ENCODE results near the gene BCKDK. TPM values are rescaled to one million over a fixed set of nuclear protein-coding genes. Genes with fewer than 3 reads are reported as not detected.
"Not testable (repeated sequence)": the region's sequence is repeated elsewhere in the genome, so short reads cannot be mapped to it uniquely, and the experiment has no call there.

The BCKDK gene
- total RNA-seq, 4 donors from 2014 or later, result 26.6 to 39.8 (median 33.5) TPM

- Histone ChIP-seq H3K27me3 (peaks cover 0 to 44% (median 0%) of the 10 kb centered on the region in 4 donors), H3K9me3 (no peaks in the 10 kb centered on the region), H3K36me3 (no peaks in the 10 kb centered on the region), H3K27ac (no peak overlapping the region), H3K4me1 (peaks cover 8 to 34% (median 11%) of the 10 kb centered on the region in 3 donors), H3K4me3 (peak overlapping the region in 1 of 4 donors; percentile 15)
- TF ChIP-seq POLR2A (IDR thresholded peaks at IDR 0.05) (no peak), CTCF (IDR thresholded peaks at IDR 0.05) (no peak)
- intact Hi-C loops (cut with DNase I), result no loop called here
- WGBS, 2 donors, result 84 to 92% methylated on average over 3 of the region's 3 CpGs
- DNase-seq, result no peak
Observed at GRCh38 chr16:31147574-31147973, 39.4 kb downstream of the BCKDK start.

- Histone ChIP-seq H3K27me3 (peaks cover 0 to 51% (median 0%) of the 10 kb centered on the region in 4 donors), H3K4me3 (peak overlapping the region in 3 of 4 donors; percentile 15 to 49 (median 21)), H3K9me3 (no peaks in the 10 kb centered on the region), H3K27ac (no peak overlapping the region), H3K36me3 (no peaks in the 10 kb centered on the region), H3K4me1 (peaks cover 4 to 27% (median 5%) of the 10 kb centered on the region in 3 donors)
- no peak for DNase-seq
- no peak for TF ChIP-seq POLR2A (IDR thresholded peaks at IDR 0.05)
- TF ChIP-seq CTCF (IDR thresholded peaks at IDR 0.05), result peak in 1 of 6 experiments; percentile 28
- WGBS, 2 donors, result 27% methylated on average over 7 of the region's 40 CpGs; no CpG with 5 or more reads in 1 of the 2 donors
- intact Hi-C loops (cut with DNase I), result no loop called here
Observed at GRCh38 chr16:31148281-31148728, 40.1 kb downstream of the BCKDK start.

GRCh38 chr16:31148896-31149295 lies 40.7 kb downstream of the BCKDK start:
- no peak for TF ChIP-seq POLR2A (IDR thresholded peaks at IDR 0.05)
- TF ChIP-seq CTCF (IDR thresholded peaks at IDR 0.05), result no peak
- H3K4me3 ChIP-seq, result no peak overlapping the region
- H3K36me3 ChIP-seq, result no peaks in the 10 kb centered on the region
- peaks cover 4 to 21% (median 4%) of the 10 kb centered on the region in 3 donors for H3K4me1 ChIP-seq
- no peaks in the 10 kb centered on the region for H3K9me3 ChIP-seq
- intact Hi-C loops (cut with DNase I), result no loop called here
- WGBS, 2 donors, result 67 to 86% methylated on average over 1 to 8 of the region's 25 CpGs
- peaks cover 0 to 51% (median 0%) of the 10 kb centered on the region in 4 donors for H3K27me3 ChIP-seq
- DNase-seq, result no peak
- H3K27ac ChIP-seq, result no peak overlapping the region

GRCh38 chr16:31149332-31149731 lies 41.1 kb downstream of the BCKDK start:
- DNase-seq, result no peak
- intact Hi-C loops (cut with DNase I), result no loop called here
- Histone ChIP-seq H3K36me3 (no peaks in the 10 kb centered on the region), H3K27ac (peak overlapping the region in 2 of 4 donors; percentile 13 to 29), H3K4me3 (no peak overlapping the region), H3K9me3 (no peaks in the 10 kb centered on the region), H3K4me1 (peaks cover 4 to 16% (median 4%) of the 10 kb centered on the region in 3 donors), H3K27me3 (peaks cover 0 to 51% (median 0%) of the 10 kb centered on the region in 4 donors)
- no peak for TF ChIP-seq POLR2A (IDR thresholded peaks at IDR 0.05)
- TF ChIP-seq CTCF (IDR thresholded peaks at IDR 0.05), result no peak
- 77 to 83% methylated on average over 5 of the region's 5 CpGs for WGBS, 2 donors

GRCh38 chr16:31149894-31150890 lies 42.0 kb downstream of the BCKDK start, which contains the start of gene PRSS36:
TSS of gene PRSS36 (minus strand) at chr16:31150066. CDS start at chr16:31150035, 31 bp downstream.
- H3K36me3 ChIP-seq, result no peaks in the 10 kb centered on the region
- no peaks in the 10 kb centered on the region for H3K9me3 ChIP-seq
- 50 to 85% methylated on average over 1 to 6 of the region's 11 CpGs for WGBS, 2 donors
- TF ChIP-seq CTCF (IDR thresholded peaks at IDR 0.05) (no peak), POLR2A (IDR thresholded peaks at IDR 0.05) (no peak)
- peaks cover 0 to 52% (median 0%) of the 10 kb centered on the region in 4 donors for H3K27me3 ChIP-seq
- intact Hi-C loops (cut with DNase I), result no loop called here
- peaks cover 4 to 15% (median 4%) of the 10 kb centered on the region in 3 donors for H3K4me1 ChIP-seq
- no peak for DNase-seq
- H3K27ac ChIP-seq, result peak within 1 kb of the TSS in 2 of 4 donors; percentile 13 to 29
- no peak within 1 kb of the TSS for H3K4me3 ChIP-seq

- 61 to 71% methylated on average over 4 to 6 of the region's 6 CpGs for WGBS, 2 donors
- intact Hi-C loops (cut with DNase I); H3K4me3 ChIP-seq: not testable (repeated sequence)
Observed at GRCh38 chr16:31150976-31151375, 42.8 kb downstream of the BCKDK start.

More at GRCh38 chr16:31150976-31151375, 42.8 kb downstream of the BCKDK start:
- H3K27ac ChIP-seq, H3K9me3 ChIP-seq, DNase-seq, H3K36me3 ChIP-seq: not testable (repeated sequence)
- Histone ChIP-seq H3K4me1 (peaks cover 4 to 15% (median 4%) of the 10 kb centered on the region in 3 donors), H3K27me3 (peaks cover 0 to 57% (median 0%) of the 10 kb centered on the region in 4 donors)

Data from esophagus squamous epithelium (tissue), 5 donors.